Cardiac fibroblast (primary cell): ENCODE data around the gene SPPL2B.

Source experiments
- DNase-seq, 2 donors: peaks; one replicate each; pipeline versions ENCODE4 v3.0.0 to v3.0.0-alpha.2; 2010; ENCODE audit warnings: low read depth in 2 of 2
- H3K4me3 ChIP-seq, 2 donors: replicated peaks in 1 of 2; 1 replicate in 1 of 2; 2 replicates in 1 of 2; pipeline ENCODE4 v1.5.1; 2011; ENCODE audit warnings: low read depth in 2 of 2, low read length in 2 of 2, mild to moderate bottlenecking in 2 of 2, moderate library complexity in 1 of 2
- CTCF ChIP-seq: IDR thresholded peaks from one replicate; pipeline ENCODE4 v1.5.1; 2011; ENCODE audit warnings: low read depth, mild to moderate bottlenecking, low read length, inconsistent platforms

Gene SPPL2B

GRCh38 chr19:2330255-2330631 lies 1.8 kb downstream of the SPPL2B start:
- TF ChIP-seq CTCF: no peak
- H3K4me3 ChIP-seq: no peak overlapping the region
- DNase-seq: no peak

GRCh38 chr19:2330632-2331284 lies 2.3 kb downstream of the SPPL2B start:
- H3K4me3 ChIP-seq: no peak overlapping the region
- no peak for DNase-seq

GRCh38 chr19:2331601-2332246 lies 3.2 kb downstream of the SPPL2B start:
- H3K4me3 ChIP-seq: no peak overlapping the region
- no peak for TF ChIP-seq CTCF
- DNase-seq: no peak

More at GRCh38 chr19:2330632-2331284, 2.3 kb downstream of the SPPL2B start:
- no peak for TF ChIP-seq CTCF

GRCh38 chr19:2332341-2333026 lies 4.0 kb downstream of the SPPL2B start:
- no peak overlapping the region for H3K4me3 ChIP-seq
- no peak for TF ChIP-seq CTCF
- no peak for DNase-seq

- no peak overlapping the region for H3K4me3 ChIP-seq
- no peak for TF ChIP-seq CTCF
- no peak for DNase-seq
These were observed 4.7 kb downstream of the SPPL2B start for GRCh38 chr19:2333027-2333806.

GRCh38 chr19:2333807-2334211 lies 5.3 kb downstream of the SPPL2B start:
- no peak overlapping the region for H3K4me3 ChIP-seq
- no peak for TF ChIP-seq CTCF
- no peak for DNase-seq
